OCI-LY1 (cell line): ENCODE measurements around the gene C6.

ENCODE experiments used
- H2AFZ ChIP-seq: fragments of 200-600 bp; sonication (generic), shearing (Covaris generic); 2 replicates; pipeline ENCODE4 v1.6.0; 2014; ENCODE audit warnings: antibody characterized with exemption, mild to moderate bottlenecking, low read length
- H3F3A ChIP-seq: fragments of 200-600 bp; sonication (generic), shearing (Covaris generic); 2 replicates; pipeline ENCODE4 v1.6.0; 2014; ENCODE audit warnings: mild to moderate bottlenecking, antibody characterized with exemption, low read length, moderate library complexity; ENCODE audit not compliant: insufficient read depth
- H3K27ac ChIP-seq: fragments of 200-600 bp; sonication (generic); 2 replicates; pipeline ENCODE4 v1.5.1; 2014; ENCODE audit warnings: low read length, mixed run types, mild to moderate bottlenecking, low read depth; ENCODE audit not compliant: poor library complexity, severe bottlenecking
- H3K27me3 ChIP-seq: fragments of 200-600 bp; sonication (generic); 2 replicates; pipeline ENCODE4 v1.6.0; 2014; ENCODE audit warnings: antibody characterized with exemption, mild to moderate bottlenecking, low read length, moderate library complexity; ENCODE audit not compliant: insufficient read depth
- H3K36me3 ChIP-seq: fragments of 200-600 bp; sonication (generic); 2 replicates; pipeline ENCODE4 v1.6.1; 2014; ENCODE audit warnings: mild to moderate bottlenecking, antibody characterized with exemption, low read length, moderate library complexity, mixed read lengths; ENCODE audit not compliant: insufficient read depth
- H3K4me1 ChIP-seq: fragments of 200-600 bp; sonication (generic); 2 replicates; pipeline ENCODE4 v1.5.1; 2014; ENCODE audit warnings: mild to moderate bottlenecking, low read length, moderate library complexity; ENCODE audit not compliant: insufficient read depth, severe bottlenecking
- H3K4me2 ChIP-seq: fragments of 200-600 bp; sonication (generic), shearing (Covaris generic); 2 replicates; pipeline ENCODE4 v1.6.1; 2014; ENCODE audit warnings: low read length
- H3K4me3 ChIP-seq: fragments of 200-600 bp; sonication (generic); 2 replicates; pipeline ENCODE4 v1.5.1; 2014; ENCODE audit warnings: low read length, low read depth, mild to moderate bottlenecking, mixed read lengths; ENCODE audit not compliant: poor library complexity, severe bottlenecking
- H3K79me2 ChIP-seq: fragments of 200-600 bp; shearing (Covaris generic); 2 replicates; pipeline ENCODE4 v1.6.1; 2016; ENCODE audit warnings: mixed run types, low read length, mixed read lengths; ENCODE audit not compliant: insufficient read depth
- H3K9ac ChIP-seq: fragments of 200-600 bp; sonication (generic), shearing (Covaris generic); 2 replicates; pipeline ENCODE4 v1.6.1; 2014; ENCODE audit warnings: mild to moderate bottlenecking, low read length, mixed read lengths
- H3K9me2 ChIP-seq: fragments of 200-600 bp; sonication (generic), shearing (Covaris generic); 2 replicates; pipeline ENCODE4 v1.6.1; 2014; ENCODE audit warnings: low read depth, mild to moderate bottlenecking, low read length, mixed read lengths
- H3K9me3 ChIP-seq: fragments of 200-600 bp; shearing (Covaris generic); 2 replicates; pipeline ENCODE4 v1.6.1; 2014; ENCODE audit warnings: low read length, mixed read lengths
- H4K20me1 ChIP-seq: fragments of 200-600 bp; sonication (generic), shearing (Covaris generic); 2 replicates; pipeline ENCODE4 v1.6.0; 2016; ENCODE audit warnings: mild to moderate bottlenecking, low read length; ENCODE audit not compliant: insufficient read depth
- CTCF ChIP-seq: fragments of 200-600 bp; sonication (generic), shearing (Covaris generic); IDR thresholded peaks from 2 replicates; pipeline ENCODE4 v1.5.1; 2017; ENCODE audit warnings: mild to moderate bottlenecking, antibody characterized with exemption, low read length, moderate library complexity, mixed read lengths
- EZH2 ChIP-seq: fragments of 200-600 bp; sonication (generic), shearing (Covaris generic); IDR thresholded peaks from 2 replicates; pipeline ENCODE4 v1.8.0; 2017; ENCODE audit warnings: borderline replicate concordance, mixed run types, mild to moderate bottlenecking, antibody characterized with exemption, low read length, moderate library complexity, mixed read lengths

The C6 gene

GRCh38 chr5:41161271-41161670 is 52.1 kb downstream of the C6 start:
- no peaks in the 10 kb centered on the region for H4K20me1 ChIP-seq
- H3K4me1 ChIP-seq = no peaks in the 10 kb centered on the region
- no peaks in the 10 kb centered on the region for H3K9me2 ChIP-seq
- H3K27ac ChIP-seq = no peak overlapping the region
- H2AFZ ChIP-seq = no peak overlapping the region
- H3K9ac ChIP-seq = no peak overlapping the region
- no peaks in the 10 kb centered on the region for H3K79me2 ChIP-seq
- H3K9me3 ChIP-seq = no peaks in the 10 kb centered on the region
- H3K36me3 ChIP-seq = no peaks in the 10 kb centered on the region
- no peaks in the 10 kb centered on the region for H3F3A ChIP-seq
- no peak overlapping the region for H3K4me2 ChIP-seq
- no peaks in the 10 kb centered on the region for H3K27me3 ChIP-seq
- TF ChIP-seq CTCF = no peak
- no peak for TF ChIP-seq EZH2
- no peak overlapping the region for H3K4me3 ChIP-seq

GRCh38 chr5:41157272-41157894 is 55.9 kb downstream of the C6 start:
- Histone ChIP-seq H2AFZ (no peak overlapping the region), H3K9ac (no peak overlapping the region), H3K27ac (no peak overlapping the region), H3K27me3 (0 out of 2 replicates have a peak, but pooled peaks cover 4% of the 10 kb centered on the region), H3K36me3 (no peaks in the 10 kb centered on the region), H3K4me3 (no peak overlapping the region), H3F3A (no peaks in the 10 kb centered on the region), H3K79me2 (no peaks in the 10 kb centered on the region), H3K4me1 (no peaks in the 10 kb centered on the region), H3K9me3 (no peaks in the 10 kb centered on the region), H4K20me1 (no peaks in the 10 kb centered on the region), H3K4me2 (no peak overlapping the region), H3K9me2 (no peaks in the 10 kb centered on the region)
- TF ChIP-seq EZH2 = no peak
- TF ChIP-seq CTCF = no peak

- no peaks in the 10 kb centered on the region for H3K79me2 ChIP-seq
- no peak overlapping the region for H2AFZ ChIP-seq
- H3K4me2 ChIP-seq = no peak overlapping the region
- no peaks in the 10 kb centered on the region for H4K20me1 ChIP-seq
- H3K9ac ChIP-seq = no peak overlapping the region
- no peaks in the 10 kb centered on the region for H3K36me3 ChIP-seq
- no peaks in the 10 kb centered on the region for H3K4me1 ChIP-seq
- no peak overlapping the region for H3K27ac ChIP-seq
- no peaks in the 10 kb centered on the region for H3K9me2 ChIP-seq
- H3K4me3 ChIP-seq = no peak overlapping the region
- H3K27me3 ChIP-seq = 0 out of 2 replicates have a peak, but pooled peaks cover 4% of the 10 kb centered on the region
- TF ChIP-seq CTCF = no peak
- no peaks in the 10 kb centered on the region for H3F3A ChIP-seq
- no peaks in the 10 kb centered on the region for H3K9me3 ChIP-seq
Measured at GRCh38 chr5:41156739-41157138, 56.6 kb downstream of the C6 start.
